ENCODE measurements around the gene CHRM3.

DNA sequence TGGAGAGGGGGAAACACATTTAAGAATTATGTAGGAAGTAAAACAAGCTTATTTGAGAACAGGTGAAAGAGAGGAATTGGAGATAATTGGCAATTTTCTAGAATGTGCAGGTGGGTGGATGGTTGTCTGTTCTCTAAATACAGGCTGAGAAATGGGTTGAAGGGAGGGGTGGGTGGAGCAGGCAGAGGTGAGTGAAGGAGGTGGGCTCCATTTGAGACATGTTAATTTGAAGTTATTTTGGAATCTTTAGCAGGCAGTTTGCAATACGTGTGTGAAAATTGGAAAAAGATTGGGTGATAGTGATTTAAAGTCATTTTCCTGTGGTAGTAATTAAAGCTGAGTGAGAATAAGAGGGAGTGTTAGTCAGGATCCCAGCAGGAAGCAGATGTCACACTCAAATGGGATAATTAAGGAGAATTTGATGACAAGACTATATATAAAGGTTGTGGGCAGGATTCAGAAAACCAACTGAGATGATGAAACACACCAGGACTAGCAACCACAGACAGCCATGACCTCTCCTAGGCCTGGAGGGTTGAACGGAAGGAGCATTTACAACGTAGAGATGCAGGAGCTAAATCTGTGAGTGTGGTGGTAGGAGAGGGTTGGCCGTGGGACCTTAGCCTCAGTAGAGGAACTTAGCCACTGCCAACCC is 40.6 kb downstream of the CHRM3 start:
- TF ChIP-seq, protein P1, sequence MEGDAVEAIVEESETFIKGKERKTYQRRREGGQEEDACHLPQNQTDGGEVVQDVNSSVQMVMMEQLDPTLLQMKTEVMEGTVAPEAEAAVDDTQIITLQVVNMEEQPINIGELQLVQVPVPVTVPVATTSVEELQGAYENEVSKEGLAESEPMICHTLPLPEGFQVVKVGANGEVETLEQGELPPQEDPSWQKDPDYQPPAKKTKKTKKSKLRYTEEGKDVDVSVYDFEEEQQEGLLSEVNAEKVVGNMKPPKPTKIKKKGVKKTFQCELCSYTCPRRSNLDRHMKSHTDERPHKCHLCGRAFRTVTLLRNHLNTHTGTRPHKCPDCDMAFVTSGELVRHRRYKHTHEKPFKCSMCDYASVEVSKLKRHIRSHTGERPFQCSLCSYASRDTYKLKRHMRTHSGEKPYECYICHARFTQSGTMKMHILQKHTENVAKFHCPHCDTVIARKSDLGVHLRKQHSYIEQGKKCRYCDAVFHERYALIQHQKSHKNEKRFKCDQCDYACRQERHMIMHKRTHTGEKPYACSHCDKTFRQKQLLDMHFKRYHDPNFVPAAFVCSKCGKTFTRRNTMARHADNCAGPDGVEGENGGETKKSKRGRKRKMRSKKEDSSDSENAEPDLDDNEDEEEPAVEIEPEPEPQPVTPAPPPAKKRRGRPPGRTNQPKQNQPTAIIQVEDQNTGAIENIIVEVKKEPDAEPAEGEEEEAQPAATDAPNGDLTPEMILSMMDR (conservative IDR thresholded peaks at IDR 0.05), result no peak
- no peak for TF ChIP-seq ZFX (IDR thresholded peaks at IDR 0.05)

Measured in C4-2B (cell line).